ENCODE measurements around the gene HIVEP3. TPM values are rescaled to one million over a fixed set of nuclear protein-coding genes. Genes with fewer than 3 reads are reported as not detected.
A peak's percentile ranks its signal among the peaks of the same experiment; 100 is the strongest.

Gene HIVEP3
- polyA plus RNA-seq, 1 of the 3 experiments (the other 2 are of a cell fraction): 6.4 TPM

DNA sequence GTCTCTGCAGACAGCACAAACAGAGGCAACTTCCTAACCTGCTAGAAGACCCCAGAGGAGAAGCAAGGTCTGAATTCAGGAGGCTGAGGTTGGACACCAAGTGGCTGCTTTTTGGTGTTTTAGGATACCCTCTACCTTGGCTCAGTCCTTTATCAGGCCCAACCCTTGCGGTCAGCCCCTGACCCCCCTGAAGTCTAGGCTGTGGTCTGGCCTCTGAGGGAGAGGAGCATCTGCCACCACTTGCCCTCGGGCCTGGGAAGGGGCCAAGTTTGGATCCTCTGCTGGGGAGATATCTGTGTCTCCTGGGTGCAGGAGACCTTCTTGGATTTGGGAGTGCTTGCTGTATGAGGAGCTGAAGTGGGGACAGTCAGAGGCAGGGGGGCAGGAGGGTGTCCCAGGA is 455.2 kb downstream of the HIVEP3 start (continued):
- TF ChIP-seq, protein P1, sequence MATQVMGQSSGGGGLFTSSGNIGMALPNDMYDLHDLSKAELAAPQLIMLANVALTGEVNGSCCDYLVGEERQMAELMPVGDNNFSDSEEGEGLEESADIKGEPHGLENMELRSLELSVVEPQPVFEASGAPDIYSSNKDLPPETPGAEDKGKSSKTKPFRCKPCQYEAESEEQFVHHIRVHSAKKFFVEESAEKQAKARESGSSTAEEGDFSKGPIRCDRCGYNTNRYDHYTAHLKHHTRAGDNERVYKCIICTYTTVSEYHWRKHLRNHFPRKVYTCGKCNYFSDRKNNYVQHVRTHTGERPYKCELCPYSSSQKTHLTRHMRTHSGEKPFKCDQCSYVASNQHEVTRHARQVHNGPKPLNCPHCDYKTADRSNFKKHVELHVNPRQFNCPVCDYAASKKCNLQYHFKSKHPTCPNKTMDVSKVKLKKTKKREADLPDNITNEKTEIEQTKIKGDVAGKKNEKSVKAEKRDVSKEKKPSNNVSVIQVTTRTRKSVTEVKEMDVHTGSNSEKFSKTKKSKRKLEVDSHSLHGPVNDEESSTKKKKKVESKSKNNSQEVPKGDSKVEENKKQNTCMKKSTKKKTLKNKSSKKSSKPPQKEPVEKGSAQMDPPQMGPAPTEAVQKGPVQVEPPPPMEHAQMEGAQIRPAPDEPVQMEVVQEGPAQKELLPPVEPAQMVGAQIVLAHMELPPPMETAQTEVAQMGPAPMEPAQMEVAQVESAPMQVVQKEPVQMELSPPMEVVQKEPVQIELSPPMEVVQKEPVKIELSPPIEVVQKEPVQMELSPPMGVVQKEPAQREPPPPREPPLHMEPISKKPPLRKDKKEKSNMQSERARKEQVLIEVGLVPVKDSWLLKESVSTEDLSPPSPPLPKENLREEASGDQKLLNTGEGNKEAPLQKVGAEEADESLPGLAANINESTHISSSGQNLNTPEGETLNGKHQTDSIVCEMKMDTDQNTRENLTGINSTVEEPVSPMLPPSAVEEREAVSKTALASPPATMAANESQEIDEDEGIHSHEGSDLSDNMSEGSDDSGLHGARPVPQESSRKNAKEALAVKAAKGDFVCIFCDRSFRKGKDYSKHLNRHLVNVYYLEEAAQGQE (IDR thresholded peaks at IDR 0.05; ENCODE audit: low read depth, low read length): no peak
- TF ChIP-seq RAD21 (IDR thresholded peaks at IDR 0.05; ENCODE audit: low read length): no peak

GRCh38 chr1:41462680-41463004 is 456.1 kb downstream of the HIVEP3 start:
- Histone ChIP-seq H3K9me3 (no peaks in the 10 kb centered on the region), H3K4me2 (no peak overlapping the region), H3K4me1 (ENCODE audit: control insufficient read depth in 1 of 2, insufficient read depth in 2 of 2, low read depth in 1 of 2, low read length in 1 of 2) (peaks cover 9 to 26% of the 10 kb centered on the region in 2 experiments; a peak in 2 of 4 replicates), H3K27me3 (ENCODE audit: insufficient read depth) (no peaks in the 10 kb centered on the region), H3K9ac (no peak overlapping the region), H3K36me3 (replicated peaks in 1 of 2; ENCODE audit: control insufficient read depth in 1 of 2, insufficient read depth in 2 of 2, low read length in 1 of 2) (peaks cover 0 to 26% of the 10 kb centered on the region in 2 experiments), H4K20me1 (ENCODE audit: insufficient read depth) (no peaks in the 10 kb centered on the region), H3K79me2 (ENCODE audit: insufficient read depth) (peaks cover 17% of the 10 kb centered on the region; the same call in 1 of the 2 replicates), H2AFZ (ENCODE audit: low read depth) (no peak overlapping the region), H3F3A (replicated peaks; ENCODE audit: insufficient read depth) (no peaks in the 10 kb centered on the region), H3K27ac (ENCODE audit: low read depth in 2 of 2, low read length in 1 of 2) (no peak overlapping the region), H3K9me2 (no peaks in the 10 kb centered on the region), H3K4me3 (ENCODE audit: low read depth in 2 of 2, low read length in 1 of 2) (no peak overlapping the region)
- DNase-seq: no peak
- TF ChIP-seq ELF1 (IDR thresholded peaks at IDR 0.05) (no peak), RCOR1 (IDR thresholded peaks at IDR 0.05; ENCODE audit: low read length) (no peak), MXI1 (IDR thresholded peaks at IDR 0.05; ENCODE audit: low read depth, low read length) (no peak), CHD2 (IDR thresholded peaks at IDR 0.05; ENCODE audit: low read length, partially characterized antibody) (no peak), FOXM1 (IDR thresholded peaks at IDR 0.05; ENCODE audit: low read depth) (no peak), GATA2 (CRISPR knock-in tag; IDR thresholded peaks at IDR 0.05) (no peak)
- TF ChIP-seq, protein P2, sequence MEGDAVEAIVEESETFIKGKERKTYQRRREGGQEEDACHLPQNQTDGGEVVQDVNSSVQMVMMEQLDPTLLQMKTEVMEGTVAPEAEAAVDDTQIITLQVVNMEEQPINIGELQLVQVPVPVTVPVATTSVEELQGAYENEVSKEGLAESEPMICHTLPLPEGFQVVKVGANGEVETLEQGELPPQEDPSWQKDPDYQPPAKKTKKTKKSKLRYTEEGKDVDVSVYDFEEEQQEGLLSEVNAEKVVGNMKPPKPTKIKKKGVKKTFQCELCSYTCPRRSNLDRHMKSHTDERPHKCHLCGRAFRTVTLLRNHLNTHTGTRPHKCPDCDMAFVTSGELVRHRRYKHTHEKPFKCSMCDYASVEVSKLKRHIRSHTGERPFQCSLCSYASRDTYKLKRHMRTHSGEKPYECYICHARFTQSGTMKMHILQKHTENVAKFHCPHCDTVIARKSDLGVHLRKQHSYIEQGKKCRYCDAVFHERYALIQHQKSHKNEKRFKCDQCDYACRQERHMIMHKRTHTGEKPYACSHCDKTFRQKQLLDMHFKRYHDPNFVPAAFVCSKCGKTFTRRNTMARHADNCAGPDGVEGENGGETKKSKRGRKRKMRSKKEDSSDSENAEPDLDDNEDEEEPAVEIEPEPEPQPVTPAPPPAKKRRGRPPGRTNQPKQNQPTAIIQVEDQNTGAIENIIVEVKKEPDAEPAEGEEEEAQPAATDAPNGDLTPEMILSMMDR (IDR thresholded peaks at IDR 0.05): peak; percentile 11; the same call in 1 of the 2 replicates
- POLR2A ChIA-PET: no interaction called here
- 100% methylated on average over 2 of the region's 2 CpGs for WGBS (ENCODE audit: low lambda C conversion rate)
- CTCF ChIA-PET: interaction anchor here (0.8 to 2.0 kb wide), 4 partner anchors 13 to 180 kb away, joined by 3 to 5 read pairs (median 4); partner anchors contain the start of gene EDN2
